ENCODE data around the gene LHFPL2.

LHFPL2 gene

DNA sequence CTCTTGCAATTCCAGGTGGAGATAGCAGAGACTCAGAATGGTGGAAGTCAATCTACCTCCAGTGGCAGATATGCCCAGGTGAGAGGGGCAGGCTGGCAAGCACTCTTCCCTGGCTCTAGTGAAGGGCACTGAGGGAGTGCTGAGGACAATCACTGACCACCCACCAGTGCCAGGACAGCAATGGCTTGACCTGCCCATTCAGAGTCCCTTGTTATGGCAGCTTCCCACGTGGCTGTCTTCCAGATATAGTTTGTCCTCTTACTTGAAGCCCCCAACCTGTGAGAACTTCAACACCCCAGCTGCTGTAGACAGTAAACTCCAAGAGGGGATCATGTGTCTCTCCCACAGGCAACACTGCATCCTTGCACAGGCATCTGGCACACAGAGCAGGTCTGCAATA is 104.7 kb downstream of the LHFPL2 start:
- H3K4me3 Mint-ChIP-seq: no peak overlapping the region
- no peak overlapping the region for H3K27ac Mint-ChIP-seq
- DNase-seq (no peak), ATAC-seq (no peak)
- H3K36me3 Mint-ChIP-seq (ENCODE audit: low read depth): no peaks in the 10 kb centered on the region
- H3K27me3 Mint-ChIP-seq: no peaks in the 10 kb centered on the region
- no peaks in the 10 kb centered on the region for H3K4me1 Mint-ChIP-seq
- H3K9me3 Mint-ChIP-seq: no peaks in the 10 kb centered on the region

- no peak for DNase-seq
- ATAC-seq: no peak
- no peaks in the 10 kb centered on the region for H3K9me3 Mint-ChIP-seq
- no peak overlapping the region for H3K4me3 Mint-ChIP-seq
- H3K27ac Mint-ChIP-seq: no peak overlapping the region
- H3K4me1 Mint-ChIP-seq: no peaks in the 10 kb centered on the region
- H3K36me3 Mint-ChIP-seq (ENCODE audit: low read depth): no peaks in the 10 kb centered on the region
- H3K27me3 Mint-ChIP-seq: no peaks in the 10 kb centered on the region
These were observed 105.3 kb downstream of the LHFPL2 start for GRCh38 chr5:78543292-78543691.

DNA sequence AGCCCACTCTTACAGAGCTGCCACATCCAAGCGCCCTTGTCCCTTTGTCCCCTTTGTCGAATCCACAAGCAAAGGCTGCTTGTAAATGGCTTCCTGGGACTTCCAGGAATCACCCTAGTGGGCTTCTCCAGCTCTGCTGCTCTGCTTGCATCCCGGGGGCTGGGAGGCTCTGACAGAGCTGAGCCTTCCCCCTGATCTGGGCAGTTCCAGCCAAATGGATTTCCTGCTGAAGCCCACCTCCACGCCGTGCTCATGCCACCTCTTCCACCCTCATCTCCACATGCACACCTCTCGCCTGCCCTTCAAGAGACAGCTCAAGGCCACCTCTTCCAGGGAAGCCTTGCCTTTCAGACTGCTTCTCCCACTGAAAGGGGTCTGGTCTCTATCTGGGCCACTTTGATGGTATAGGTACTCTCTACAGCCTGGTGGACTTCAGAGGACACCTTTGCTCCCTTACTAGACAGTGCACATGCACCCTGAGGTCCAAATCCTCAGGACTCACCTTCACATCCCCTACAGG is 106.2 kb downstream of the LHFPL2 start:
- Mint-ChIP-seq H3K27ac (no peak overlapping the region), H3K36me3 (ENCODE audit: low read depth) (no peaks in the 10 kb centered on the region), H3K9me3 (no peaks in the 10 kb centered on the region), H3K4me1 (no peaks in the 10 kb centered on the region), H3K27me3 (no peaks in the 10 kb centered on the region), H3K4me3 (no peak overlapping the region)
- ATAC-seq (no peak), DNase-seq (no peak)

DNA sequence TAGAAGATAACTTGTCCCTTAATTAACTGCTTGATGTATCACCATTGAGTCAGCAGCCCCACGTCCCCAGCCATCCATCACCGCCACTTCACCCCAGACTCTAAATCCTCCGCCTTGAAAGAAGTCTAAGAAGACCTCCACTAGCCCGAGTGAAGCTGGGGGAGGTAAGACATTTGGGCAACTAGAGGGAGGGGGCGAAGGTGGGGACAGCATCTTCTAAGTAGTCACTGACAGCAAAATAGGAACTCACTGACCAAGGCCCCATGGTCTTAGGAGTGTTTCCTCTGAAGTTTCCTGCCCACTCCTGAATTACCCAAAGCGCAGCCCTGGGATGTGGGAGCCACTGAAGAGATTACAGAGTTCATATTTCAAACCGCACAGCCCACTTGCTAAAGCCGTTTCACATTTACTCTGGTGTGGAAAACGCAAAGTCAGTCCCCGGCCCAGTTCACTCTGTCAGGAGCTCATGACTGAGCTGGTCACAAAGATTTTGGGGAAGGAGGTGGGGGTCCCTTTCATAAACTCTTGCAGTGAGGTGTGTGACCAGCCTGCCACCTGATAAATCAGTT is 107.4 kb downstream of the LHFPL2 start:
- no peak for ATAC-seq
- Mint-ChIP-seq H3K27ac (no peak overlapping the region), H3K9me3 (no peaks in the 10 kb centered on the region), H3K36me3 (ENCODE audit: low read depth) (no peaks in the 10 kb centered on the region), H3K4me1 (no peaks in the 10 kb centered on the region), H3K4me3 (no peak overlapping the region), H3K27me3 (no peaks in the 10 kb centered on the region)
- DNase-seq: no peak

- H3K27ac Mint-ChIP-seq: no peak overlapping the region
- ATAC-seq (no peak), DNase-seq (no peak)
- no peaks in the 10 kb centered on the region for H3K4me1 Mint-ChIP-seq
- H3K4me3 Mint-ChIP-seq: no peak overlapping the region
- H3K36me3 Mint-ChIP-seq (ENCODE audit: low read depth): no peaks in the 10 kb centered on the region
- H3K9me3 Mint-ChIP-seq: no peaks in the 10 kb centered on the region
- H3K27me3 Mint-ChIP-seq: no peaks in the 10 kb centered on the region
These were observed 108.1 kb downstream of the LHFPL2 start for GRCh38 chr5:78540335-78541085.

DNA sequence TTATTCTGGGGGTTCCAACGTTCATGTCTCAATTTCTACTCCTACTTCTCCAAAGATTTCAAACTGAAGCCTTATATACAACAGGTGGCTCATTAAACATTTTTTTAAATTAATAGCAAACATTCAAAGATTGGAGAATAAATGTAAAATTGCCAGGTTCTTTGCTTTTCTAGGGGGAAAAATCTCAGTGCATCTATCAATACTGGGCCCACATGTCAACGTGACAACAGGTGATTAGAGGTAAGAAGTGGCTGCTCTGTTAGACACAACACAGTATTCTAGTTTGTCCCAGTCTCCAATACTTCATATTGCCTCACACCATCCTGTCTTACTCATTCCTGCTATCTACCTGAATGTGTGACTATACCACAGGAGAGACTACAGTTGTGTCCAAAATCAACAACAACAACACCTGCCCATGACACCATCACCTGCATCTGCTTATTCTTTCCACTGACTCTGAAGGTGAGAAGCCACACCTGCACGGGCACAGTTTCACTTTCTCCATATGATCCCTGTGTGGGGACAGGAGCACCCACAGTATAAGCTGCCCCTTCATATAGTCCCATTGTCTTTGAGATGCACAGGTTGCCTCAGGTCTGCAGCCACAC is 110.2 kb downstream of the LHFPL2 start:
- DNase-seq (no peak), ATAC-seq (no peak)
- Mint-ChIP-seq H3K27ac (no peak overlapping the region), H3K4me1 (no peaks in the 10 kb centered on the region), H3K27me3 (no peaks in the 10 kb centered on the region), H3K9me3 (no peaks in the 10 kb centered on the region), H3K4me3 (no peak overlapping the region), H3K36me3 (ENCODE audit: low read depth) (no peaks in the 10 kb centered on the region)

- Mint-ChIP-seq H3K4me1 (no peaks in the 10 kb centered on the region), H3K9me3 (no peaks in the 10 kb centered on the region), H3K27ac (no peak overlapping the region), H3K4me3 (no peak overlapping the region), H3K27me3 (no peaks in the 10 kb centered on the region), H3K36me3 (ENCODE audit: low read depth) (no peaks in the 10 kb centered on the region)
- DNase-seq: no peak
- no peak for ATAC-seq
These were observed 110.8 kb downstream of the LHFPL2 start for GRCh38 chr5:78537821-78538220.

DNA sequence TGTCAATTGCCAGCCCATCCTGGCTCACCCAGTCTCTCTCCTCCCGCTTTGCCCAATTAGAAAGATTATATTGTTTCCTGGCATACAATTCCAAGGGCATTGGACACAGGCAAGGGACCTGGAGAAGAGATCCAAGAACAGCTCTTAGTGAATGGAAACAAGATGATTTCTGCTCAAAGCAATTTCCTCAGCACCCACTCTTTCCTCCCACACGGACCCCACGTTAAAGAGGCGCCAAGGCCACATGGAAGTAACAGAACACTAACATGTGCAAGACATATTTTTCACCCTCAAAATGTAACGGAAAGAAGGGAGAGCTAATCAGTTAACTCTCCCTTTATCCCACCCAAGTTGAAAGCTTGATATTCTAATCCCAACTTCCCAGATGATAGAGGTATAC is 111.2 kb downstream of the LHFPL2 start:
- Mint-ChIP-seq H3K4me3 (no peak overlapping the region), H3K27ac (no peak overlapping the region), H3K4me1 (no peaks in the 10 kb centered on the region), H3K27me3 (no peaks in the 10 kb centered on the region), H3K36me3 (ENCODE audit: low read depth) (no peaks in the 10 kb centered on the region), H3K9me3 (no peaks in the 10 kb centered on the region)
- ATAC-seq (no peak), DNase-seq (no peak)

GRCh38 chr5:78536661-78537196 is 111.8 kb downstream of the LHFPL2 start:
- H3K9me3 Mint-ChIP-seq: no peaks in the 10 kb centered on the region
- ATAC-seq (no peak), DNase-seq (no peak)
- no peaks in the 10 kb centered on the region for H3K36me3 Mint-ChIP-seq (ENCODE audit: low read depth)
- H3K4me1 Mint-ChIP-seq: no peaks in the 10 kb centered on the region
- no peak overlapping the region for H3K27ac Mint-ChIP-seq
- H3K27me3 Mint-ChIP-seq: no peaks in the 10 kb centered on the region
- no peak overlapping the region for H3K4me3 Mint-ChIP-seq

GRCh38 chr5:78534905-78535200 is 113.7 kb downstream of the LHFPL2 start:
- Mint-ChIP-seq H3K27me3 (no peaks in the 10 kb centered on the region), H3K4me1 (no peaks in the 10 kb centered on the region), H3K9me3 (no peaks in the 10 kb centered on the region), H3K36me3 (ENCODE audit: low read depth) (no peaks in the 10 kb centered on the region), H3K4me3 (no peak overlapping the region), H3K27ac (no peak overlapping the region)
- DNase-seq: no peak
- ATAC-seq: no peak

DNA sequence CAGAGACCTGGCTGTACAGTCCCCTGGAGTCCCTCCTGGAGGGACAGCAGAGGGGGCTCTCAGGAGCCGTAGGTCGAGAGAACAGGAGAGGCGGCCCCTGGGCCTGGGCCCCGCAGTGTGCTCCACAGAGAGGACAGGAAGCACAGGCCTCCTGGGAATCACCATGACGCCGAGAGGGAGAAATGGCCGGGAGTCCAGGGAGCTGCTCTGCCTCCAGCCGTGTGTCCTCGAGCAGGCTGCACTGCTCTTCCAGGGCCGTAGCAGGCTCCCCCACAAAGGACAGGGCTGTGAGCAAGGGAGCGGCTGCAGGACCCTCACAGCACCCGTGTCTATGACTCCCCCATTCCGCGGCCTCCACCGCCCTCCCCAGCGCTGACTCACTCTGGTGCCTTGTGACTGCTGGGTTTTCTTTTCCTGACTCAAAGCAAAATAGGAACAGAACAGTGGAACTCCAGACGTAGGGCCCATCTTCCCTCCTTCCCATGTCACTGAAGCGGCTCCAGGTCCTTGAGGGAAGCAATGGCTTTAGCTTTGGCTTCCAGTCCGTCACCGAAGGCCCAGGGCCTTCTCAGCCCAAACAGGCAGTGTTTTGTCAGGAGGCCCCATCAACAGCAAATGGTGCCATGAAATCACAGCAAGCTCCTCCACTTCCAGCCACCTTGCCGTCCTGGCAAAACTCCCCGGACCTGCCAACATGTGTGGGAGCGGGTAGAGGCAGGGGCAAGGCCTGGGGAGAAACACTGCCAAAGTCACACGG is 114.2 kb downstream of the LHFPL2 start:
- Mint-ChIP-seq H3K36me3 (ENCODE audit: low read depth) (no peaks in the 10 kb centered on the region), H3K9me3 (no peaks in the 10 kb centered on the region), H3K27me3 (no peaks in the 10 kb centered on the region), H3K27ac (no peak overlapping the region), H3K4me3 (no peak overlapping the region), H3K4me1 (no peaks in the 10 kb centered on the region)
- ATAC-seq (no peak), DNase-seq (no peak)

GRCh38 chr5:78533356-78533755 is 115.2 kb downstream of the LHFPL2 start:
- Mint-ChIP-seq H3K27me3 (no peaks in the 10 kb centered on the region), H3K4me3 (no peak overlapping the region), H3K27ac (no peak overlapping the region), H3K36me3 (ENCODE audit: low read depth) (no peaks in the 10 kb centered on the region), H3K9me3 (no peaks in the 10 kb centered on the region), H3K4me1 (no peaks in the 10 kb centered on the region)
- ATAC-seq (no peak), DNase-seq (no peak)

DNA sequence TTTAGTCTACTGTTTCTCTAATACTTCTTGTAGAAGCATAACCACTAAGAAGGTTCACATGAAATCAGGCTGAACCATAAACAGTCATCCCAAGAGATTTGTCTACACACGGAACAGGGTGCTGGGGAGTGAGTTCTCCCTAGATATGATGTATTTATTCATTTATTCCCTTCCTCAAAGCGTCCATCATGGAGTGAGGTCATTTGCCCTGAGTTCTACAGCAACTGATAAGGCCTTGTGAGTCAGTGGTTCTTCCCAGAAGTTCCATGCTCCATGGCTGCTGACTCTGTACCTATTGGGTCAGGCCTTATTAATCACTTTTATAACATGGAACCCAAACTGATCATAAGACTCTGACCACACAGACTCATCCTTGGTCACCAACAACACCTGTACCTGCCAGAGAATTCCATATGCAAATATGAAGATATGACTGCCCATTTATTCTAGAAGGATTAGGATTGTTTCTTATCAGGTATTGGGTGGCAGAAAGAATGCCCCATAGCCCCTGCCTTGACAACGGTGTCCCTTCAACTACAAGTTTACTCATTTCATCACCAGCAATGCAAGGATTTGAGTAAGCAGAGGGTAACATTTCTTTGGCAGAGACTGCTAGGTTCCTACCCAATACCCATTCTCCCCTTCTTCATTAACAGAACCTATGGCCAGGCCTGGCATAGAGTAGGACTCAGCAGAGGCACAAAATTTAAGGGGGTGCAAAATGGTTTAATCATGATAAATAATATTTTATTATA is 118.1 kb downstream of the LHFPL2 start:
- Mint-ChIP-seq H3K4me1 (no peaks in the 10 kb centered on the region), H3K36me3 (ENCODE audit: low read depth) (no peaks in the 10 kb centered on the region), H3K4me3 (no peak overlapping the region), H3K27ac (no peak overlapping the region), H3K27me3 (no peaks in the 10 kb centered on the region), H3K9me3 (no peaks in the 10 kb centered on the region)
- ATAC-seq (no peak), DNase-seq (no peak)

- H3K27ac Mint-ChIP-seq: no peak overlapping the region
- no peak for ATAC-seq
- no peaks in the 10 kb centered on the region for H3K4me1 Mint-ChIP-seq
These were observed 120.6 kb downstream of the LHFPL2 start for GRCh38 chr5:78527925-78528324.

More at GRCh38 chr5:78527925-78528324, 120.6 kb downstream of the LHFPL2 start:
- Mint-ChIP-seq H3K27me3 (peaks cover 2% of the 10 kb centered on the region), H3K36me3 (ENCODE audit: low read depth) (no peaks in the 10 kb centered on the region), H3K9me3 (no peaks in the 10 kb centered on the region), H3K4me3 (no peak overlapping the region)
- no peak for DNase-seq

Data from activated naive CD8-positive, alpha-beta T cell treated with anti-CD3 and anti-CD28 coated beads, Interleukin-2, amount 50 U/mL, for 24 hours (primary cell).